Measurements from ENCODE around the gene EYA2. TPM values are rescaled to one million over a fixed set of nuclear protein-coding genes. Genes with fewer than 3 reads are reported as not detected.
"Not testable (repeated sequence)": the region's sequence is repeated elsewhere in the genome, so short reads cannot be mapped to it uniquely, and the experiment has no call there.

Gene EYA2
- total RNA-seq, 1 donor from 2014 or later, result 0.40 TPM

DNA sequence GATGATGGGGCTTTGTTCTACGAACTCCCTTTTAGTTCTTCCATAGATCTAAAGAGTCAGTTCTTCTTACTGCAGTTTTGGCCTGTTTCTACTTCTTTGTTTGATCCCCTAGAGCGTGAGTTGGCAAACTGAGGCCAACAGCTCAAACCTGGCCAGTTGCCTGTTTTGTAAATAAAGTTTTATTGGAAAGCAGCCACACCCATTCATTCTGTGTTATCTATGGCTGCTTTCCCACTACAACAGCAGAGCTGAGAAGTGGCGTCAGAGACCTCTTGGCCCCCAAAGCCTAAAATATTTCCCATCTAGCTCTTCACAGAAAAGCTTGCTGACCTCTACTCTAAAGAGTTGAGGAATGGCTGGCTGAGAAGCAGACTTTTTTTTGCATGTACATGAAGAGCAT, 52.2 kb downstream of the EYA2 start:
- intact Hi-C loops (cut with DNase I), result no loop called here
- DNase-seq (ENCODE audit: low spot score), result no peak

DNA sequence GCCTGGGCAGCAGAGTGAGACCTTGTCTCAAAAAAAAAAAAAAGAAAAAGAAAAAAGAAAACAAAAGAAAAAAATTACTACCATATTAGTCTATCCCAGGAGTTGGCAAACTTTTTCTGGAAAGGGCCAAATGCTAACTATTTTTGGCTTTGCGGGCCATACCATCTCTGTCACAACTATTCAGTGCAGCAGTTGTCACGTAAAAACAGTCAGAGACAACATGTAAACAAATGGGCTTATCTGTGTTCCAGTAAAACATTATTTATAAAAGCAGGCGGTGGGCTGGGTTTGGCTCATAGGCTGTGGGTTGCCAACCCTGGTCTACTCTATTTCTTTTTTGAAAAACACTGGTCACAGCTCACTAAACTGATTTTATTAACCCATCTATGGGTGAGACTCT, 53.4 kb downstream of the EYA2 start:
- DNase-seq (ENCODE audit: low spot score), result no peak
- intact Hi-C loops (cut with DNase I), result no loop called here

GRCh38 chr20:46951405-46951804, 56.8 kb downstream of the EYA2 start:
- intact Hi-C loops (cut with DNase I), result no loop called here
- DNase-seq (ENCODE audit: low spot score), result no peak

GRCh38 chr20:46951840-46952497, 57.3 kb downstream of the EYA2 start:
- no peak for DNase-seq (ENCODE audit: low spot score)
- intact Hi-C loops (cut with DNase I), result no loop called here

- no peak for DNase-seq (ENCODE audit: low spot score)
- intact Hi-C loops (cut with DNase I), result no loop called here
Observed at GRCh38 chr20:46953596-46953995, 59.0 kb downstream of the EYA2 start.

GRCh38 chr20:46954490-46955038, 59.9 kb downstream of the EYA2 start:
- no peak for DNase-seq (ENCODE audit: low spot score)
- intact Hi-C loops (cut with DNase I), result no loop called here

GRCh38 chr20:46955601-46956556, 61.2 kb downstream of the EYA2 start:
- intact Hi-C loops (cut with DNase I), result no loop called here
- no peak for DNase-seq (ENCODE audit: low spot score)

- no peak for DNase-seq (ENCODE audit: low spot score)
- intact Hi-C loops (cut with DNase I), result no loop called here
Observed at GRCh38 chr20:46959081-46959692, 64.5 kb downstream of the EYA2 start.

- intact Hi-C loops (cut with DNase I), result no loop called here
- DNase-seq (ENCODE audit: low spot score), result no peak
Observed at GRCh38 chr20:46959821-46960220, 65.2 kb downstream of the EYA2 start.

DNA sequence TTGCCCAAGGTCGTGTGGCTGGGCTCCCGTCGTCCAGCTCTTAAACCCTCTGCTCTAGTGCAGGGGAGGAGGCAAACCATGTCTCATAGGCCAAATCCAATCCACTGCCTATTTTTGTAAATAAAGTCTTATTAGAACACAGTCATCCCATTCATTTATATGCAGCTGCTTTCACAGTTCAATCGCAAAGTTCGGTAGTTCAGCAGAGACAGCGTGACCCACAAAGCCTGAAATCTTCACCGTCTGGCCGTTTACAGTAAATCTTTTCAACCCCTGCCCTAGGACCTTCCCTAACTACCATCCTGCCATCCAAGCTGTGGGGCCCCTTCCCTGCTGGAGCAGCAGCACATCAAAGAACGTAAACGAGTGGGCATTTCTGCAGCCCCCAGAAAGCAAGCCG, 65.9 kb downstream of the EYA2 start:
- intact Hi-C loops (cut with DNase I), result no loop called here
- DNase-seq (ENCODE audit: low spot score), result no peak

GRCh38 chr20:46961968-46962367, 67.3 kb downstream of the EYA2 start:
- intact Hi-C loops (cut with DNase I); DNase-seq (ENCODE audit: low spot score): not testable (repeated sequence)

- no peak for DNase-seq (ENCODE audit: low spot score)
- intact Hi-C loops (cut with DNase I), result no loop called here
Observed at GRCh38 chr20:46962452-46963195, 68.0 kb downstream of the EYA2 start.

DNA sequence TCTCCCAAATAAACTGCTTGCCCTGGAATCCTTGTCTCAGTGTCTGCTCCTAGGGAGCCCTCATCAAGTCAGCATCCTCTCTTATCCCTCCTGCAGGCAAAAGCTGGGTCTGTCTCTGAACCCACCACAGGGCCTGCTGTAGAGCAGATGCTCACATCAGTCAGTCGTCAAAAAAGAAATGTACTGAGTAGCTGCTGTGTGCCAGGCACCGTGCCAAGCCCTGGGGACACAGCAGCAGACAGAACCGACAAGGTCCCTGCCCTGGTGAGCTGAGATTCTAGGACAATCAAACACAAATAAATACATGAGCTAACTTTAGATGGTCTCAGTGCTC, 68.5 kb downstream of the EYA2 start:
- intact Hi-C loops (cut with DNase I), result no loop called here
- DNase-seq (ENCODE audit: low spot score), result no peak

- DNase-seq (ENCODE audit: low spot score), result no peak
- intact Hi-C loops (cut with DNase I), result no loop called here
Observed at GRCh38 chr20:46963758-46964617, 69.3 kb downstream of the EYA2 start.

DNA sequence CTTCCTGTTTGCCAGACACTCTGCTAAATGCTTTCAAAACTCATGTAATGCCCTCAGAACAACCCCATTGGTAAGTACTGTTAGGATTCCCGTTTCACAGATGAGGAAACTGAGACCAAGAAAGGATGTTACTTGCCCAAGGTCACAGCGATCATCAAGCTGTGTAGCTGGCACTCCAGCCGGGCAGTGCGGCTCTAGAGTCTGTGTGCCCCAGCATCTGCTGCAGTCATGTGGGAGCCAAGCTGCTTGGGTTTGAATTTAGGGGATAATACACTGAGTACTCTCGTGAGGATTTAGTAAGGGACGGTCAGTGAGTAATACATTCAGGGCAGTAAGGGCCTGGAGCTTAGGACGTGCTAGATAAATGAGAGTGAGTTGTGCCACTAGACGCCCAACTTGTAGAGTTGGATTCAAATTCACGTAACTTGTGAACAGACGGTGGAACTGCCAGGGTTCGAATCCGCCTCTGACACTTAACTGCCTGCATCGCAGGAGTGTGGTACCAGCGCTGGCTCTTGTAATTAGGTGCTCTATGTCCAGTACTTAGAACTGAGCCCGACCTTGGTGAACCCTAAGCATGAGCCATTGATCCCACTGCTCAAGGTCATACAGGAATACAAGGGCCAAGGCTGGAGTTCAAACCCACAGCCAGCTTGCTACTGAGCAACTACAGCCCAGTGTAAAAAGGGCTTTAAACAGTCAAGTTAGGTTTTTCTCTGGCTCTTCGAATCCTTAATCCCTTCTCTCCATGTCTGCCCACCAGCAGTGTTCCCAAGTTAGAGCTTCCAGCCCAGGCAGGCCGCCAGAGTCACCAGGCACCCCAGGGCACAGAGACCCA, 70.2 kb downstream of the EYA2 start:
- intact Hi-C loops (cut with DNase I), result no loop called here
- no peak for DNase-seq (ENCODE audit: low spot score)

DNA sequence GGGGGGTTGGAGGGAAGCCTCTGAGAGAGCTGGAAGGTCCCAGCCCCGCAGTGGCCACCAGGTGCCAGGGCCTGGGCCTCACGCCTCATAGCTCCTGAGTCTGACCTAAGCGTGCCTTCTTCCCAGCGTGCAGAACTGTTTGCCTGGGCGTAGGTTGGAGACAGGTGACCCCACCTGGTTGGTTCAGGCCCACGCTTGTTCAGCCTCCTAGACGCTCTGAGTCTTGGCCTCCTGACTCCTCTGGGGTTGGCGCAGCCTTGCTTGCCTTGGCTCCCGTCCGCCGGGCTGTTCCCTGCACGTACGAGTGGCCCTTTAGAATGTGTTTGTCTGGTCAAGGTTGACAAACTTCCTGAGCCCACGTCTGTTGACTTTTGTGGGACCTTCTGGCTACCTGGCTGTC, 70.8 kb downstream of the EYA2 start:
- intact Hi-C loops (cut with DNase I), result no loop called here
- DNase-seq (ENCODE audit: low spot score), result no peak

GRCh38 chr20:46967646-46968045, 73.0 kb downstream of the EYA2 start:
- DNase-seq (ENCODE audit: low spot score), result no peak
- intact Hi-C loops (cut with DNase I), result no loop called here

Data from cardiac septum (tissue), 1 donor.